Ascending aorta (tissue), 2 donors: ENCODE data around the gene FGF5. TPM values are rescaled to one million over a fixed set of nuclear protein-coding genes. Genes with fewer than 3 reads are reported as not detected.

ENCODE experiments used
- DNase-seq, 2 donors: peaks; one replicate each; pipeline ENCODE4 v3.0.0-alpha.2; 2019; ENCODE audit warnings: low spot score in 2 of 2
- H3K27ac ChIP-seq, 2 donors: fragments of 200-600 bp; sonication (generic); one replicate each; pipeline ENCODE4 v1.5.1; 2016 to 2017; ENCODE audit warnings: mild to moderate bottlenecking in 1 of 2
- H3K27me3 ChIP-seq: fragments of 200-600 bp; sonication (generic); one replicate; pipeline ENCODE4 v1.5.1; 2017
- H3K36me3 ChIP-seq, 2 donors: fragments of 200-600 bp; sonication (generic); one replicate each; pipeline ENCODE4 v1.5.1; 2016
- H3K4me1 ChIP-seq, 2 donors: fragments of 200-600 bp; sonication (generic); one replicate each; pipeline ENCODE4 v1.5.1; 2016 to 2017; ENCODE audit warnings: mild to moderate bottlenecking in 1 of 2
- H3K4me3 ChIP-seq, 2 donors: fragments of 200-600 bp; sonication (generic); one replicate each; pipeline ENCODE4 v1.5.1; 2016 to 2017; ENCODE audit warnings: mild to moderate bottlenecking in 1 of 2
- H3K9me3 ChIP-seq, 2 donors: fragments of 200-600 bp; sonication (generic); one replicate each; pipeline ENCODE4 v1.5.1; 2016
- CTCF ChIP-seq, 3 experiments: fragments of 200-600 bp in 2 of 3; fragments of 450-650 bp in 1 of 3; sonication (generic) in 2 of 3; IDR thresholded peaks; one replicate each; pipeline ENCODE4 v1.5.1; 2016 to 2019; ENCODE audit warnings: antibody characterized with exemption in 3 of 3, mild to moderate bottlenecking in 1 of 3, moderate library complexity in 1 of 3
- intact Hi-C: fragments of 100-400 bp; cut with DNase I; formaldehyde crosslinking; loops from one replicate; pipeline ENCODE4 v1.15.1; 2023
- total RNA-seq: library from RNA; depleted of rRNA; stranded (reverse); fragments of >200 nt; gene quantifications from one replicate; pipeline ENCODE4 v1.1.0, GENCODE V29; 2016

FGF5 gene
- total RNA-seq, 1 donor from 2014 or later, result not detected

GRCh38 chr4:80233390-80233789 is 33.1 kb upstream of the FGF5 start:
- no peaks in the 10 kb centered on the region for H3K36me3 ChIP-seq
- no peaks in the 10 kb centered on the region for H3K9me3 ChIP-seq
- H3K27me3 ChIP-seq, result no peaks in the 10 kb centered on the region
- intact Hi-C loops, result no loop called here
- H3K27ac ChIP-seq, result no peak overlapping the region
- TF ChIP-seq CTCF (IDR thresholded peaks at IDR 0.05), result no peak
- H3K4me3 ChIP-seq, result no peak overlapping the region
- no peaks in the 10 kb centered on the region for H3K4me1 ChIP-seq
- DNase-seq, result no peak

DNA sequence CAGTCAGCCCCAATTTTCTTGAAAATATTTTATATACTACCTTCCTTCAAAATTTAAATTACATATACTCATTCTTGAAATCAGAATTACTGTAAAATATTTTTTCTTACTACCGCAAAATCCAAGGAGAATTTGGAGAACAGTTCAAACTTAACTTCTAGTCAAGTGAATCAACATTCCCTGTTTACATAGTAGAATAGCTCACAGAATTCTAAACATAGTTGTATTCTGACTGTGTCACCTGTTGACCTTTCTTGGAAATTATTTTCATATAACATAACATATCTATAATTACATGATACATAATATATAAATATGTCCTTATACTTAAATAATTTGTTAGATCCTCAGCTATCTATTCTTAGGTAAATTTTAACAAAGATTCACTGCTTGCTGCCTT is 31.0 kb upstream of the FGF5 start:
- intact Hi-C loops, result no loop called here
- Histone ChIP-seq H3K4me3 (no peak overlapping the region), H3K36me3 (no peaks in the 10 kb centered on the region), H3K27ac (no peak overlapping the region), H3K27me3 (no peaks in the 10 kb centered on the region), H3K4me1 (no peaks in the 10 kb centered on the region), H3K9me3 (no peaks in the 10 kb centered on the region)
- TF ChIP-seq CTCF (IDR thresholded peaks at IDR 0.05), result no peak
- DNase-seq, result no peak

DNA sequence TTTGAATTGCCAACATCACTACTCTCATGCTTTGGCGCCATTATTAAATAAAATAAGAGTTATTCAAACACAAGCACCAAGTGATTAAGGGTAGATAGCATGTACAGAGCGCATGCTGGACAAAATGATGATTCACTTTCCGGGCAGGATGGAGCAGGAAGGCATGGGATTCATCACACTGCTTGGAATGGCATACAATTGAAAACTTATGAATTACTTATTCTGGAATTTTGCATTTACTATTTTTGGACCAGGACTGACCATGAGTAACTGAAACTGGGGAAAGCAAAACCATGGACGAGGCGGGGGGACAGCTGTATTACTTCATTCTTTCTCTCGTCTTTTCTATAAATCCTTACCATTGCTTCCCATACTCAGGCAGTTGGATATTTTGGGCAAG is 28.5 kb upstream of the FGF5 start:
- no peaks in the 10 kb centered on the region for H3K27me3 ChIP-seq
- intact Hi-C loops, result no loop called here
- H3K4me3 ChIP-seq, result no peak overlapping the region
- no peaks in the 10 kb centered on the region for H3K9me3 ChIP-seq
- no peak overlapping the region for H3K27ac ChIP-seq
- no peaks in the 10 kb centered on the region for H3K36me3 ChIP-seq
- TF ChIP-seq CTCF (IDR thresholded peaks at IDR 0.05), result no peak
- no peaks in the 10 kb centered on the region for H3K4me1 ChIP-seq
- DNase-seq, result no peak

- Histone ChIP-seq H3K4me3 (no peak overlapping the region), H3K9me3 (no peaks in the 10 kb centered on the region), H3K36me3 (no peaks in the 10 kb centered on the region), H3K27me3 (no peaks in the 10 kb centered on the region), H3K4me1 (no peaks in the 10 kb centered on the region), H3K27ac (no peak overlapping the region)
- DNase-seq, result no peak
- TF ChIP-seq CTCF (IDR thresholded peaks at IDR 0.05), result no peak
- intact Hi-C loops, result no loop called here
Measured at GRCh38 chr4:80239480-80240150, 26.8 kb upstream of the FGF5 start.

DNA sequence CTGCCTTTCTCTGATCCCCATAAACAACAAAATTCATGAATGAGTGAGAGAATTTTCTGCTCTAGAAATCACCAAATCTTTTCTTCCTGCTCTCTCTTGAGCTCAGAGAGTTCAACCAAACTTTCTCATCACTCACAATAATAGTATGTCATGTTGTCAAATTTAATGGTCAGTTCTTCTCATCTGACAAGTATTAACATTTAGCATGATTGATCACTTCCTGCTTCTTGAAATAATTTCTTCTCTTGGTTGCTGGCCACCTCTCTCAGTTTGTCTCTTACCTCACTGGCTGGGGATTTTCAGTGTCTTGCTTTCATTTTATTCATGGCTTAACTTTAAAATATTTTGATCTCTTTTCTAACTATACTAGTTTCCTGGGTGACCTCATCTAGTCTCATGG is 25.5 kb upstream of the FGF5 start:
- H3K4me3 ChIP-seq, result no peak overlapping the region
- TF ChIP-seq CTCF (IDR thresholded peaks at IDR 0.05), result no peak
- no peak overlapping the region for H3K27ac ChIP-seq
- no peaks in the 10 kb centered on the region for H3K27me3 ChIP-seq
- H3K36me3 ChIP-seq, result no peaks in the 10 kb centered on the region
- intact Hi-C loops, result no loop called here
- H3K4me1 ChIP-seq, result no peaks in the 10 kb centered on the region
- DNase-seq, result no peak
- H3K9me3 ChIP-seq, result no peaks in the 10 kb centered on the region
